Stimulated activated naive CD4-positive, alpha-beta T cell treated with Interleukin-2 at 50 U/mL for 16 hours (primary cell): Measurements from ENCODE around the gene MYPN.
"Not testable (repeated sequence)": the region's sequence is repeated elsewhere in the genome, so short reads cannot be mapped to it uniquely, and the experiment has no call there.

Experiments
- DNase-seq: peaks from one replicate; lab custom pipeline; 2025; lab: John Stamatoyannopoulos, UW

MYPN gene

GRCh38 chr10:68230268-68230667 is 121.0 kb downstream of the MYPN start:
- no peak for DNase-seq

GRCh38 chr10:68231106-68231816 is 122.0 kb downstream of the MYPN start:
- DNase-seq = no peak

DNA sequence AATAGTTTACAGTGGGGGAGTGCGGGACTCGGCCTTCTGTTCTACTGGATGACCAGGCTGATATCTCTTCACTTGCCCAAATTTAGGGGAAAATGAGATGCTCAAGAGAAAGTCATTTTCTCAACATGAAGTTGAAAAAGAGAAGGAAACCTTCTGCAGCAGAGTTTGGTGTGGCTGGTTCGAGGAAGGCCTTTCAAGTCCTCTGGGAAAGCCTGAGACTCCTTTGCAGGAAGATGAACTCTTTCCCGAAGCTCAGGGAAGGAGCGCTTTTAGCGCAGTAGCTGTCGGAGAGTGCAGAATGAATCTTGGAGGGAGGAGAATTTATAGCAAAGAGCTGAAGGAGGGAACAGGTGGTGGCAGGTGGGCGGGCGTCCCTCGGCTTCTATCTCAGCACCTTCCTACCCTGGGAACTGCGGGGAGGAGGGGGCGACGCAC is 122.5 kb downstream of the MYPN start, which contains the start of gene ATOH7:
TSS of gene ATOH7 (minus strand) at position 297 of the 435 bp plus-strand sequence. CDS start 436 bp downstream, outside the sequence.
- DNase-seq = no peak

DNA sequence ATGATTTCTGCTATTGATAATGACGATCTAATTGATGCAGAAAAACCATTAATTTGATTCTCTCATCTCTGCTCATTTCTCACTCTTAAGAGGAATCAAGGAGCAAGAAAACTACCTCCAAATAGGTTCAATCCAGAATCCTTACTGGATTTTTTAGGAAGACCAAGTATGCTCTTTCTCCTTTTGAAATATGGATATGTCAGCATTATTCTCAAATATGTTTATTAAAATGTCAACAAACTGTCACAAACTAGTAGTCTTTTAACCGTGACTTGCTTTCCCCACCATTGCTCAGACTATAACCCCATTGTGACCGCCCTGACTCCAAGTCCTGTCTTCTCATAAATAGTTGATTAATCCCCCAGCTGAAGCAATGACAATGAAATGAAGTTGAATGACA is 123.8 kb downstream of the MYPN start:
- DNase-seq = no peak

DNA sequence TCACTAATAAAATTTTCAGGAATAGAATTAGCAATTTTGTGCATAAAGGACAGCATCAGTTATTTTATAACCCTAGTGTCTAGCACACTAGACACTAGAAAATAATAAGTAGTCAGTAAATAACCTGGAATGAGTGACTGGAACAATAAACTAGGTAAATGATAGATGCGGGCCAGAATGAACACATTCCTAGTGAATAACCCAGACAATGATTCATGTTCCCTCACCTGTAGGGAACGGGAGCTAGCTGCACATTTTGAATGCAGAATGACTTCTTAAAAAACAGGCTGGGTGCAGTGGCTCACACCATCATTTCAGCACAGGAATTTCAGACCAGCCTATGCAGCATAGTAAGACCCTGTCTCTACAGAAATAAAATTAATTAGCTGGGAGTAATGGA is 125.8 kb downstream of the MYPN start:
- DNase-seq = no peak

GRCh38 chr10:68235581-68235980 is 126.3 kb downstream of the MYPN start:
- DNase-seq = no peak

GRCh38 chr10:68237173-68237572 is 127.9 kb downstream of the MYPN start:
- no peak for DNase-seq

- DNase-seq = no peak
These were observed 129.1 kb downstream of the MYPN start for GRCh38 chr10:68238371-68238770.

DNA sequence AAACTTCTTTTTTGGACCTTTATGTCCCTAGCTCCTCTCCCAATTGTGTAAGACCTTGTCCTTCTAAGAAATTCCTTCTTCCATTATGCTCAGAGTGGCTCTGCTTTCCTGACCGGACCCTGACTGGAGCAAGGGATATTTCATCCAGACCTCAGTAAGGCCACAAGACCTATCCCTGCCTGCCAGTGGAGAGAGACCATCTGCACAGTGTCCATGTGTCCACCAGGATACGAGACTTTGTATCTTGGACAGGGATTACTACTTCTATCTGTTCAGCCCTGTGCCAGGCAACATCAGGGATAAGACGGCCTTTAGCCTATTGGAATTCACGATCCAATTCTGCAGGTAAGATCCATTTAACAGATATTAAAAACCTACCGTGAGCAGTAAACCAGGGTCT is 129.8 kb downstream of the MYPN start:
- no peak for DNase-seq

GRCh38 chr10:68239596-68240150 is 130.4 kb downstream of the MYPN start:
- DNase-seq = no peak

DNA sequence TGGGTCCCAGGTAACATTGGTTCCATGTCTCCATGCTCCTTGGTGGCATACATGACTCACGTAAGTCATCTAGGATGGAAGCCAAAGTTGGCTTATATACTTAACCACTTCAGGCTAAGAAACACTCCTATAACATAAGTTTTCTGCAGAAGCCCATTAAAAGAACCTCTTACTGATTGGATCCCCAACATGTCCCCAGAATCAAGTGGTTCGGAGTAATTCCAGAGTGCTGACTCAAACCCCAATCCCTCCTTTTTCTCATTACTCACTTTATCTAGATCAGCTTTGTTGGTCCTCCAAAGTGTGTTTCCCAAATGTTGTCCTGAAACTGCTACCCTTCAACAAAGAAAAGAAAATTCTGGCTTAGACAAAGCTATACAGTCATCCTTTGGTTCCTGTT is 132.8 kb downstream of the MYPN start:
- no peak for DNase-seq

DNA sequence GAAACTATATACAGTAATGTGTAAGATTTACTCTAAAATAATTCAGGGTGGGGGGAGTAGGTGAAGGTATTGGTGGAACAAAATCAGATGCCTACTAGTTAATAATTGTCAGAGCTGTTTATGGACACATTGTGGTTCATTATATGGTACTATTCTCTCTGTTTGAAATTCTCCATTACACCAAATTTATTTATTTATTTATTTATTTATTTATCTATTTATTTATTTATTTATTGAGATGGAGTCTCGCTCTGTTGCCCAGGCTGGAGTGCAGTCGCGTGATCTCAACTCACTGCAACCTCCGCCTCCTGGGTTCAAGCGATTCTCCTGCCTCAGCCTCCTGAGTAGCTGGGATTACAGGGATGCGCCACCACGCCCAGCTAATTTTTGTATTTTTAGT is 137.1 kb downstream of the MYPN start:
- DNase-seq = not testable (repeated sequence)

GRCh38 chr10:68247931-68248330 is 138.6 kb downstream of the MYPN start:
- DNase-seq = no peak

DNA sequence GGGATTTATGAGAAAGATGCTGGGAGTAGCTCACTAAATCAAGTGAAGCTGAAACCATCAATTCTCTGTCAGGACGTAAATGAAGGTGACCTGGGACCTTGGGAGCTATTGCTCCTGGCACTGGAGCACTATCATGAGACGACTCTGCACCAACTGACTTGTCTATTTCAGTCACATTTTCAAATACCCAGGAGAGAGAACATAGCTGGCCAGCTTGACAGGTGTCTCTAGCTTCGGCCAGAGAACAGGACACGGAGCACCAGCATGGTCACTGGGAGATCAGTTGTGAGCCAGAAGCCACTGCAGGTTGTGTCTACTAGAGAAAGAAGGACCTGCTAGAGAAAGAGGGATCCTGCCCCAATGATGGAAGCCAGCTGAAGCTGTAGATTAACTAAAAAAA is 140.0 kb downstream of the MYPN start:
- DNase-seq = no peak

- DNase-seq = no peak
These were observed 141.9 kb downstream of the MYPN start for GRCh38 chr10:68251151-68251550.

- DNase-seq = no peak
These were observed 142.6 kb downstream of the MYPN start for GRCh38 chr10:68251625-68252495.

DNA sequence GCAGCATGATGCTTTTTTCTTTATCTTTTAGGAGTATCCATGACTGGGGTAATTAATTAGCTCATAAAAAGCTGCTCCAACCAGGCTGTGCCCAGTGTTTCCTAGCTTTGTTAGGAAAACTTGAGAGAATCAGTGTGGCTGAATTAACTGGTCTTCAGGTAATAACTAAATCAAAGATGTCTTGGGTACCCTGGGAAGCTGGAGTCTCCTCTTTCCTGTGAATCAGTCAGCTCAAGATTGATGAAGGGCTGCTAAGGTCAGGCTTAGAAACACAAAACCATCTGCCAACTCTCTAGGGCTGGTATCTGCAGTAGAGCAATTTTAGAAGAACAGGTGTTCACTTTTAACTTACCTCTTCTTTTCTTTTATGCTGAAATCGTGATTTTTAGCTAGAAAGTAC is 144.1 kb downstream of the MYPN start:
- no peak for DNase-seq

DNA sequence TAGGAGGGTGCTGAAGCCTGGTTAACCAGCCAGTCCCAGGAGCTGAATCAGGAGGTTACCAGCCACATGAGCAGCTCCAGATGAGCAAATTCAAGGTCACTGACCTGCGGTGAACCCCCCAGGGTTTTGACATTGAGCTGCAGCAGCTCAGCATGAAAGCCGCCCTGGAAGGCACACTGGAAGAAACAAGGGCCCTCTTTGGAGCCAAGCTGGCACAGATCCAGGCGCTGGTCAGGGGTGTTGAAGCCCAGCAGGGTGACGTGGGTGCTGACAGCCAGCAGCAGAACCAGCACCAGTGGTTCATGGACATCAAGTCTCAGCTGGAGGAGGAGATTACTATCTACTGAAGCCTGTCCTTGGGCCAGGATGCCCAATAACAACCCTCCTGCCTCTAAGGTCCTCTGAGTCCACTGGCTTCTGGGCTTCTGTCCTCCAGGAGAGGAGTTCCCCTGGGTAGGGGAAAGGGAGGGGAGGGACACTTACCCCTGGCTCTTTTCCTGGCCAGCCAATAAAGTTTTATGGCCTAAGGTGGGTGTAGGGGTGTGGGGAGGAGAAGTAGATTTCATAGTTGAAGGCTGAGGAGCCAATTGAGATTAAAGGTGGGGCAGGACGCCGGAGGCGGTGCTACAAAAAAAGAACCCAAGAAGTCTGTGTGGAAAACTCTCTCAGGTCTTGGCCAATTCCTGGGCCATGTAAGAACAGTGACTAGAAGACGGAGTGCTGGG is 152.0 kb downstream of the MYPN start:
- no peak for DNase-seq
